ENCODE data around the gene TMEM213.

The TMEM213 gene

GRCh38 chr7:138871065-138871813, 73.4 kb downstream of the TMEM213 start:
- Mint-ChIP-seq H3K36me3 (no peaks in the 10 kb centered on the region), H3K9me3 (ENCODE audit: low read depth) (no peaks in the 10 kb centered on the region), H3K4me3 (no peak overlapping the region), H3K27me3 (peaks cover 2% of the 10 kb centered on the region), H3K4me1 (ENCODE audit: low read depth) (peaks cover 12% of the 10 kb centered on the region), H3K27ac (no peak overlapping the region)

- Mint-ChIP-seq H3K4me1 (ENCODE audit: low read depth) (peaks cover 17% of the 10 kb centered on the region), H3K27me3 (peaks cover 2% of the 10 kb centered on the region), H3K27ac (no peak overlapping the region), H3K36me3 (no peaks in the 10 kb centered on the region), H3K9me3 (ENCODE audit: low read depth) (no peaks in the 10 kb centered on the region), H3K4me3 (no peak overlapping the region)
Measured at GRCh38 chr7:138871814-138872090, 74.0 kb downstream of the TMEM213 start.

GRCh38 chr7:138872576-138872975, 74.8 kb downstream of the TMEM213 start:
- Mint-ChIP-seq H3K27me3 (peaks cover 2% of the 10 kb centered on the region), H3K4me3 (no peak overlapping the region), H3K4me1 (ENCODE audit: low read depth) (peaks cover 17% of the 10 kb centered on the region), H3K36me3 (no peaks in the 10 kb centered on the region), H3K9me3 (ENCODE audit: low read depth) (no peaks in the 10 kb centered on the region), H3K27ac (no peak overlapping the region)

DNA sequence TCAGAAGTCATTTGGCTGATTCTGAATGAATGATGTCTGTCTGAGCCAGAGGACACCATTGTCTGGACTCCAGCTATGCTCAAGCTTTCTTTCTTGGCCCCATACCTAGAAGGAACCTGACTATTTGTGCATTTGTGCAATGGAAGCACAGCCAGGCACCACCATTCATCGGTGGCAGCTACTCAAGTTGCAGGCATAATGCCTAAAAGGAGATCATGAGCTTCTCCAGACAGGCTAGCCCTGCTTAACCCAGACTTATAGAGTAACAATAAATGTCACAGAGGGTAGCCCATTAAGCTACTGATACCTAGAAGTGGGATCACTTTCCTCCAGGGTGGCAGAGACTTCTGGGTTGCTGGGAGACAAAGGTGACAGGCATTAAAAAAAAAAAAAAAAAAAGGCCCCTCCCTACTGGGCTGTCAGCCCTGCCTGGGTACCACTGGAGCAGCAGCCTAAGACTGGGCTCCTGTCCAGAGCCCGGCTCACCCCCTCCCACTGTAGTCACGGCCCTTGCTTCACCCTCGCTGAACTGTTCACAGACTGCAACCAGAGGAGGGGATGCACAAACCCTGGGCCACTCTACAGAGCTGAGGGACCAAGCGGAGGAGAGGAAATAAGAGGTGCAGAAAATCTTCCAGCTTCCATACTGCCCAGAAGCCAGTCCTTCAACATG, 75.6 kb downstream of the TMEM213 start:
- Mint-ChIP-seq H3K27ac (no peak overlapping the region), H3K27me3 (peaks cover 2% of the 10 kb centered on the region), H3K36me3 (no peaks in the 10 kb centered on the region), H3K9me3 (ENCODE audit: low read depth) (no peaks in the 10 kb centered on the region), H3K4me1 (ENCODE audit: low read depth) (peaks cover 17% of the 10 kb centered on the region), H3K4me3 (no peak overlapping the region)

DNA sequence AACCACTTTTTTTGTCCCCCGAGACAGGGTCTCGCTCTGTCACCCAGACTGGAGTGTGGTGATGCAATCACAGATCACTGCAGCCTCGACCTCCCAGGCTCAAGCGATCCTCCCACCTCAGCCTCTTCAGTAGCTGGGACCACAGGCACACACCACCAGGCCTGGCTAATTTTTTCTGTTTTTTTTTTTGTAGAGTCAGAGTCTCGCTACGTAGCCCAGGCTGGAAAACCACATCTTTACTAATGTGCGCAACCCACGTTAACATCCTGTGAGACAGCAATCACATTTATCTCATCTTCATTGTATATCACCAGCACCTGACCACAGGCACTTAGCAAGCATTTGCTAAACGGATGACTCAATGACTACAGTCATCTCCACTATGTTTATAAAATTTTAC, 78.0 kb downstream of the TMEM213 start:
- Mint-ChIP-seq H3K4me1 (ENCODE audit: low read depth) (peaks cover 17% of the 10 kb centered on the region), H3K27ac (no peak overlapping the region), H3K36me3 (no peaks in the 10 kb centered on the region), H3K9me3 (ENCODE audit: low read depth) (no peaks in the 10 kb centered on the region), H3K4me3 (no peak overlapping the region), H3K27me3 (no peaks in the 10 kb centered on the region)

- peaks cover 17% of the 10 kb centered on the region for H3K4me1 Mint-ChIP-seq (ENCODE audit: low read depth)
- no peak overlapping the region for H3K4me3 Mint-ChIP-seq
- no peaks in the 10 kb centered on the region for H3K36me3 Mint-ChIP-seq
- H3K27ac Mint-ChIP-seq: peak overlapping the region; percentile 46
- no peaks in the 10 kb centered on the region for H3K27me3 Mint-ChIP-seq
- no peaks in the 10 kb centered on the region for H3K9me3 Mint-ChIP-seq (ENCODE audit: low read depth)
Measured at GRCh38 chr7:138876326-138876725, 78.5 kb downstream of the TMEM213 start.

GRCh38 chr7:138878051-138878450, 80.3 kb downstream of the TMEM213 start:
- no peaks in the 10 kb centered on the region for H3K36me3 Mint-ChIP-seq
- H3K4me3 Mint-ChIP-seq: no peak overlapping the region
- H3K4me1 Mint-ChIP-seq (ENCODE audit: low read depth): peaks cover 26% of the 10 kb centered on the region
- no peak overlapping the region for H3K27ac Mint-ChIP-seq
- no peaks in the 10 kb centered on the region for H3K9me3 Mint-ChIP-seq (ENCODE audit: low read depth)
- no peaks in the 10 kb centered on the region for H3K27me3 Mint-ChIP-seq

DNA sequence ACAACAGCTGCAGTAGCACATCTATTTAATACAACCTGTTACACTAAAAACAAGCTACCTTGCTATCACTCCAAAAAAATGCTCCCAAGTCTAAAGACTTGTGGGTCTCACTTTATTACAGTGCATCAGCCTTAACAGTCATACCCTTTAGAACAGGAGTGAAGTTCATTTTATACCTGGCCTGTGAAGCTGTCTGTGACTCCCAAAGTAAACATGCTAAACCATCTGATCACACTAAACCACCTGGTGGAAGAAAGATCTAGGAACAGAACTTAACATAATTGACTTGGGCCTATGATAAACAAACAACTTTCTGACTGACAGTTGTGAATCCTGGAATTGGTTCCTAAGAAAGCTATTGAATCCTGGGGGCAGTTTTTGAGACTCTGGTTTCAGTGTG, 81.1 kb downstream of the TMEM213 start:
- Mint-ChIP-seq H3K36me3 (no peaks in the 10 kb centered on the region), H3K4me3 (no peak overlapping the region), H3K4me1 (ENCODE audit: low read depth) (peaks cover 26% of the 10 kb centered on the region), H3K27me3 (no peaks in the 10 kb centered on the region), H3K9me3 (ENCODE audit: low read depth) (no peaks in the 10 kb centered on the region), H3K27ac (no peak overlapping the region)

DNA sequence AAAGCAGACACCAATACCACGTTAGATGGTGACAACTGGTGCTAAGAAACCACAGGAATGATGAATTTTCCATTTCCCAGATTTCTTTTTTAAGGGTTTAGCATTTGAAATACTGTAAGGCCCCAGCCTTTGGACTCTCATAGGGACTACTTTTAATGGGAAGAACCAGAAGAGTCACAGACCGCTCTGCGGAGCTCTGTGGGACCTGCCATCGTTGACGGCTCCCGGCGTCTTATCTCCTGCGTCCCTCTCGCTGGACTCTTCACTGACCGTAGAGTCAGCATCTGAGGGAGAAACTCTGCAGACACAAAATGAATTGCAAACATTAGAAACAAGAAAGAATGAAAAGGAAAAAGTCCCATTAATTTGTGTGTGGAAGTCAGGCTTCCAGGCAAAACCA, 81.6 kb downstream of the TMEM213 start:
- H3K27ac Mint-ChIP-seq: no peak overlapping the region
- H3K36me3 Mint-ChIP-seq: no peaks in the 10 kb centered on the region
- H3K27me3 Mint-ChIP-seq: no peaks in the 10 kb centered on the region
- no peak overlapping the region for H3K4me3 Mint-ChIP-seq
- H3K4me1 Mint-ChIP-seq (ENCODE audit: low read depth): peaks cover 24% of the 10 kb centered on the region
- H3K9me3 Mint-ChIP-seq (ENCODE audit: low read depth): no peaks in the 10 kb centered on the region

- H3K4me1 Mint-ChIP-seq (ENCODE audit: low read depth): peaks cover 16% of the 10 kb centered on the region
- no peak overlapping the region for H3K27ac Mint-ChIP-seq
- no peaks in the 10 kb centered on the region for H3K27me3 Mint-ChIP-seq
- H3K36me3 Mint-ChIP-seq: no peaks in the 10 kb centered on the region
- H3K9me3 Mint-ChIP-seq (ENCODE audit: low read depth): no peaks in the 10 kb centered on the region
- H3K4me3 Mint-ChIP-seq: no peak overlapping the region
Measured at GRCh38 chr7:138880881-138881578, 83.2 kb downstream of the TMEM213 start.

DNA sequence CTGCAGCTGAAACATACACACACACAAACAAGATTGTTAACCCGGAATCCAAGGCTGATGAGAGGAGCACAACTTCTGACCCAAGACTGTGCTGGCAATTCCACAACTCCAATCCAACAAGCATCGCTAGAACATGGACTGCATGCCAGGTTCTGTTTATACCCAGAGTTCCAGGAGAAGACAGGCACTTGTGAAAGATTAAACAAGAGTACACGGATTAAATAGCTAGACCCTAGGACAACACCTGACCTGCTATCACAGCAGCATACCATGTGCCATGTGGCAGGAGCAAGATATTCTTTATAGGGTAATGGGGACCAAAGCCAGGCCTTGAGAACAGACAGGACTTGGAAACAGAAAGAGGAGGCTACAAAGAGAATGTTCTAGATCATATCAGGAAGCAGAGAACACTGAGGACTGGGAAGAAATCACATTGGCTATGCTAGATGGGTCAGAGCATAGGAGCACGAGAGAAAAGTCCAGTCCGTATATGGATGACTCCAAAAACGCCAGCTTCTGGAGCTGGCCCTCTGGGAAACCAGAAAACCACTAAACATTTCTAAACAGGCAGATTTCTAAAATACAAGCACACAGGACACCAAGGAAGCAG, 83.9 kb downstream of the TMEM213 start:
- H3K36me3 Mint-ChIP-seq: no peaks in the 10 kb centered on the region
- no peaks in the 10 kb centered on the region for H3K9me3 Mint-ChIP-seq (ENCODE audit: low read depth)
- H3K4me3 Mint-ChIP-seq: no peak overlapping the region
- H3K27me3 Mint-ChIP-seq: no peaks in the 10 kb centered on the region
- H3K4me1 Mint-ChIP-seq (ENCODE audit: low read depth): peaks cover 15% of the 10 kb centered on the region
- H3K27ac Mint-ChIP-seq: peak overlapping the region; percentile 42

DNA sequence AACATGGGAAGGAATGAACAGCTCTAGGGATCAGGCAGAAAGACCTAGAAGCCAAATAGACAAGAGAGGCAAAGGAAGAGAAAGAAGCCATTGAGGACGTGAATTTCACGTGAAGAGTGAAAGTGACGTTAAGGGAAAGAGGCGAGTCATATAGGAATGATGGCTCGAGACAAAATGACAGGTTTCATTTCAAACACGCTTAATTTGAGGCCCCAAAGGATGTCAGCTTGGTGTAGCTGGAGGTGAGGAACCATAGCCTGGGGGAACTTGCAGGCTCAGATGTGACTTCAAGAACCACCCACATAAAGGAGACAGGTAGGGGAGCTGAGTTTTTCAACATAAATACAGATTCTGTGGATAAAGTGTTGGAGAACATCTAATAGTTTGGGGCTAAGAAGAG, 84.5 kb downstream of the TMEM213 start:
- Mint-ChIP-seq H3K4me3 (no peak overlapping the region), H3K4me1 (ENCODE audit: low read depth) (peaks cover 15% of the 10 kb centered on the region), H3K9me3 (ENCODE audit: low read depth) (no peaks in the 10 kb centered on the region), H3K27ac (peak overlapping the region; percentile 42), H3K27me3 (no peaks in the 10 kb centered on the region), H3K36me3 (no peaks in the 10 kb centered on the region)

DNA sequence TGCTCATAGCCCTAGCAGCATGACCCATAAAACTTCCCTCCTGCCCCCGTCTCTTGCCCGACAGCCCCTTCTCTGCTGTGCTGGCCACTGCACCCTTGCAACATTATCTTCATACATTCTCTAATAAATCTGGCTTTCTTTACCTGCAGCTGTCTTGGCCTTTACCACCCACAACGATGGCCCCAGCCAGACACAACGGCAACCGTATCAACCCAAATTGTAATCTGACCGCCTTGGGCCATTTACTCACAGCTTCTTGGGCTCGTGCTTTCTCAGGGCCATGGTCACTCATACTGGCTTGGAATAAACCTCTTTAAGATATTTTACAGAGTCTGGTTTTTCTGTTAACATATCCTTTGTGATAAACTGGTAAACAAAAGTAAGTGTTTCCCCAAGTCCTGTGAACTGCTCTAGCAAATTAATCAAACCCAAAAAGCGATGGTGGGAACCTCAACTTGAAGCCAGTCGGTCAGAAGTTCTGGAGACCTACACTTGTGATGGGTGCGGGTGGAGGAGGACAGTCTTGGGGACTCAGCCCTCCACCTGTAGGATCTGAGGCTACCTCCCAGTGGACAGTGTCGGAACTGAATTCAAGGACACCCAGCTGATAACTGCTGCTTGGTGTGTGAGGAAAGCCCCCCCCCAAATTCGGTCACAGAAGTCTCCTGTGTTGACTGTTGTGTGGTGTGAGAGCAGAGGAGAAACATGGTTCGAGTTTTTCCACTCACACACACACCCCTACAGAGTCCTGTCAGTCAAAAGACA, 87.8 kb downstream of the TMEM213 start:
- Mint-ChIP-seq H3K27me3 (no peaks in the 10 kb centered on the region), H3K4me3 (no peak overlapping the region), H3K4me1 (ENCODE audit: low read depth) (peaks cover 17% of the 10 kb centered on the region), H3K27ac (no peak overlapping the region), H3K9me3 (ENCODE audit: low read depth) (no peaks in the 10 kb centered on the region), H3K36me3 (no peaks in the 10 kb centered on the region)

GRCh38 chr7:138886501-138886917, 88.7 kb downstream of the TMEM213 start:
- no peaks in the 10 kb centered on the region for H3K27me3 Mint-ChIP-seq
- H3K4me3 Mint-ChIP-seq: peak overlapping the region; percentile 23
- H3K9me3 Mint-ChIP-seq (ENCODE audit: low read depth): no peaks in the 10 kb centered on the region
- H3K27ac Mint-ChIP-seq: peak overlapping the region; percentile 41
- peaks cover 17% of the 10 kb centered on the region for H3K4me1 Mint-ChIP-seq (ENCODE audit: low read depth)
- no peaks in the 10 kb centered on the region for H3K36me3 Mint-ChIP-seq

All from activated naive CD8-positive, alpha-beta T cell (primary cell).